Keratinocyte (primary cell): Measurements from ENCODE around the gene BRPF3. TPM values are rescaled to one million over a fixed set of nuclear protein-coding genes. Genes with fewer than 3 reads are reported as not detected.

ENCODE experiments used
- DNase-seq: peaks from one replicate; pipeline ENCODE4 v3.0.0-alpha.2; 2011; ENCODE audit warnings: low read depth, missing footprints, low spot score
- FAIRE-seq: peaks from 2 replicates; lab custom pipeline; 2011; peaks lifted over from hg19 to GRCh38; lab: Jason Lieb, UNC
- H2AFZ ChIP-seq: 2 replicates; pipeline ENCODE4 v1.6.0; 2012; ENCODE audit warnings: low read length, control low read depth, inconsistent platforms; ENCODE audit not compliant: control insufficient read depth
- H3K27ac ChIP-seq: 2 replicates; pipeline ENCODE4 v1.5.1; 2011; ENCODE audit warnings: low read length; ENCODE audit not compliant: control insufficient read depth, insufficient read depth
- H3K27me3 ChIP-seq: 3 replicates; pipeline ENCODE4 v1.6.0; 2011; ENCODE audit warnings: low read length; ENCODE audit not compliant: control insufficient read depth, insufficient read depth; ENCODE audit errors: extremely low read depth
- H3K36me3 ChIP-seq, 2 experiments: 2 replicates in 1 of 2; 3 replicates in 1 of 2; pipeline ENCODE4 v1.5.1; 2011; ENCODE audit warnings: low read length in 2 of 2, mild to moderate bottlenecking in 1 of 2; ENCODE audit not compliant: control insufficient read depth in 2 of 2, insufficient read depth in 2 of 2; ENCODE audit errors: extremely low read depth in 1 of 2
- H3K4me1 ChIP-seq: 3 replicates; pipeline ENCODE4 v1.5.1; 2011; ENCODE audit warnings: low read length; ENCODE audit not compliant: control insufficient read depth, insufficient read depth; ENCODE audit errors: extremely low read depth
- H3K4me2 ChIP-seq: 3 replicates; pipeline ENCODE4 v1.6.0; 2011; ENCODE audit warnings: low read depth, low read length; ENCODE audit not compliant: control insufficient read depth, insufficient read depth; ENCODE audit errors: extremely low read depth
- H3K4me3 ChIP-seq, 3 experiments: fragments of 200-600 bp in 1 of 3; sonication (generic) in 1 of 3; 2 replicates in 2 of 3; 3 replicates in 1 of 3; pipeline ENCODE4 v1.5.1; 2011 to 2016; ENCODE audit warnings: low read length in 3 of 3, mild to moderate bottlenecking in 3 of 3, control low read depth in 2 of 3, inconsistent platforms in 1 of 3, low read depth in 1 of 3, mixed read lengths in 1 of 3, mixed run types in 1 of 3, moderate library complexity in 1 of 3; ENCODE audit not compliant: control insufficient read depth in 2 of 3, insufficient read depth in 2 of 3; ENCODE audit errors: extremely low read depth in 1 of 3
- H3K79me2 ChIP-seq: 2 replicates; pipeline ENCODE4 v1.6.0; 2012; ENCODE audit warnings: low read length; ENCODE audit not compliant: control insufficient read depth, insufficient read depth
- H3K9ac ChIP-seq: 3 replicates; pipeline ENCODE4 v1.6.0; 2011; ENCODE audit warnings: low read length; ENCODE audit not compliant: control insufficient read depth, insufficient read depth; ENCODE audit errors: extremely low read depth
- H3K9me1 ChIP-seq: 3 replicates; pipeline ENCODE4 v1.6.0; 2011; ENCODE audit warnings: low read length; ENCODE audit not compliant: control insufficient read depth, insufficient read depth; ENCODE audit errors: extremely low read depth
- H3K9me3 ChIP-seq: 2 replicates; pipeline ENCODE4 v1.5.1; 2012; ENCODE audit warnings: low read depth, low read length; ENCODE audit not compliant: control insufficient read depth
- H4K20me1 ChIP-seq: 3 replicates; pipeline ENCODE4 v1.6.0; 2011; ENCODE audit warnings: low read length; ENCODE audit not compliant: control insufficient read depth, insufficient read depth; ENCODE audit errors: extremely low read depth
- CTCF ChIP-seq, 3 experiments: IDR thresholded peaks in 1 of 3; conservative IDR thresholded peaks in 1 of 3; optimal IDR thresholded peaks in 1 of 3; 2 replicates in 2 of 3; 3 replicates in 1 of 3; pipeline versions ENCODE3 to v1.5.1; 2011; ENCODE audit warnings: low read length in 3 of 3, mild to moderate bottlenecking in 3 of 3, moderate library complexity in 2 of 3, control low read depth in 1 of 3, inconsistent platforms in 1 of 3; ENCODE audit not compliant: insufficient read depth in 2 of 3; ENCODE audit errors: extremely low read depth in 1 of 3
- EZH2 ChIP-seq: IDR thresholded peaks from one replicate; pipeline ENCODE4 v1.6.1; 2012; ENCODE audit warnings: inconsistent platforms, mild to moderate bottlenecking, low read length, moderate library complexity
- dilution Hi-C: fragments of 300-500 bp; cut with MboI; formaldehyde crosslinking; loops from one replicate; pipeline ENCODE4 v1.7.0; 2020; ENCODE audit warnings: low sequenced_read_pairs; ENCODE audit not compliant: extremely low pct_ligation_motif_present
- polyA plus RNA-seq, 5 experiments: library from polyadenylated mRNA; depleted of rRNA in 3 of 5; stranded (reverse) in 3 of 5; stranded (forward) in 1 of 5; unstranded in 1 of 5; fragments of >200 nt; gene quantifications; 1 replicate in 1 of 5; 2 replicates in 3 of 5; 3 replicates in 1 of 5; pipeline versions ENCODE4 v1.2.1 to v1.2.3, GENCODE V29; 2011 to 2012; ENCODE audit warnings: missing spikeins in 2 of 5, low read depth in 1 of 5, low replicate concordance in 1 of 5

Gene BRPF3
- polyA plus RNA-seq, 1 donor (not counting 4 experiments of a cell fraction or from before 2014, with no cell fraction given) = 4.8 TPM

GRCh38 chr6:36221674-36222073, 25.1 kb downstream of the BRPF3 start:
- Histone ChIP-seq H3K36me3 (peaks cover 9 to 19% of the 10 kb centered on the region in 2 experiments), H3K4me1 (peaks cover 5% of the 10 kb centered on the region), H3K27me3 (no peaks in the 10 kb centered on the region), H3K9ac (no peak overlapping the region), H2AFZ (no peak overlapping the region), H3K9me1 (peaks cover 2% of the 10 kb centered on the region), H3K4me2 (no peak overlapping the region), H3K4me3 (no peak overlapping the region), H3K27ac (no peak overlapping the region), H3K9me3 (no peaks in the 10 kb centered on the region), H4K20me1 (no peaks in the 10 kb centered on the region), H3K79me2 (no peaks in the 10 kb centered on the region)
- dilution Hi-C loops = no loop called here
- no peak for DNase-seq
- no peak for FAIRE-seq
- TF ChIP-seq EZH2 (no peak), CTCF (optimal IDR thresholded peaks at IDR 0.05 in 1 of 3, IDR thresholded peaks at IDR 0.05 in 1 of 3, conservative IDR thresholded peaks at IDR 0.05 in 1 of 3; ENCODE audit: extremely low read depth in 1 of 3, insufficient read depth in 2 of 3, low read length in 3 of 3) (no peak)

DNA sequence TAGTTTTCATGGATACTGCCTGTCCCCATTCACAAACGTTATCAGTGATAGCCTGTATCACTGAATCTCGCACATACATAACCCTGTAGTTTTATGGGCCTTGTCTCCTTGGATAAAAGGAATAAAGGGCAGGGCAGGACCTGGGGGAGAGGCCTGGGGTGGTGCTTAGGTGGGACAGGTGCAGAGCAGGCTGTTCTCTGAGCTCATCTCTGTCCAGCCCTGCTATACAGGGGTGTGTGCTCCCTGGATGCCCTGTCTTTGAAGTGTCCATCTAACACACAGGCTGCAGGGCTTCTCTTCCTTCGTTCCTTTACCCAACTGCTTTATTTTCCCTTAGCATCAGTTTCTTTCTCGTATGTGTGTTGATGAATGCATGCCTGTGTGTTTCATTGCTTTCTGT, 26.4 kb downstream of the BRPF3 start:
- no peak overlapping the region for H3K27ac ChIP-seq
- FAIRE-seq (no peak), DNase-seq (no peak)
- H3K4me1 ChIP-seq = peaks cover 16% of the 10 kb centered on the region
- no peaks in the 10 kb centered on the region for H3K9me3 ChIP-seq
- dilution Hi-C loops = no loop called here
- H2AFZ ChIP-seq = no peak overlapping the region
- H3K4me3 ChIP-seq = no peak overlapping the region
- no peak overlapping the region for H3K4me2 ChIP-seq
- H3K36me3 ChIP-seq = peaks cover 9 to 16% of the 10 kb centered on the region in 2 experiments
- TF ChIP-seq CTCF (optimal IDR thresholded peaks at IDR 0.05 in 1 of 3, IDR thresholded peaks at IDR 0.05 in 1 of 3, conservative IDR thresholded peaks at IDR 0.05 in 1 of 3; ENCODE audit: extremely low read depth in 1 of 3, insufficient read depth in 2 of 3, low read length in 3 of 3) (no peak), EZH2 (no peak)
- H3K27me3 ChIP-seq = no peaks in the 10 kb centered on the region
- H3K79me2 ChIP-seq = no peaks in the 10 kb centered on the region
- H3K9ac ChIP-seq = no peak overlapping the region
- H4K20me1 ChIP-seq = no peaks in the 10 kb centered on the region
- H3K9me1 ChIP-seq = peaks cover 2% of the 10 kb centered on the region
